Measurements from ENCODE around the gene CLDN6. TPM values are rescaled to one million over a fixed set of nuclear protein-coding genes. Genes with fewer than 3 reads are reported as not detected.

Gene CLDN6
- total and polyA plus RNA-seq, 2 experiments from 2014 or later = 0.33 TPM; not detected in 1

DNA sequence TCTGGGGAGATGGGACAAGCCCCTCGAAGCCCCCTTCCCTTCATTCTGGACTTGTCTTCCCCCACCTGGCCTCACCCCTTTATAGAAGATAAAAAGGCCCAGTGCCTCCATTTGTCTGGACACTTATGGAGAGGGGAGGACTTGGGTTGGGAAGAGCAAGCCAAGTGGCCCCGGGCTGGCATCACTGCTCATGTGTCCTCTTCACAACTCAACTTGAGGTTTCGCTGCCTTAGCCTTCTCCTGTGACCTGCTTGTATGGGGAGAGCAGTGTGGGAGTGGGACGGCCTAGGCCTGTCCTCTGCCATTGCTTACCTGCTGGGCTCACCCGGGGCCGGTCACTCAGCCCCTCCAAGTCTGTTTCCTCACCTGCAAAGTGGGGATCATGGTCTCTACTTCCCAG, 47.4 kb downstream of the CLDN6 start:
- Histone ChIP-seq H3K27me3 (replicated peaks; ENCODE audit: insufficient read depth) (peaks cover 18% of the 10 kb centered on the region), H3K27ac (no peak overlapping the region), H3K4me1 (ENCODE audit: insufficient read depth) (no peaks in the 10 kb centered on the region), H3K36me3 (ENCODE audit: low read depth) (no peaks in the 10 kb centered on the region), H3F3A (ENCODE audit: insufficient read depth) (no peaks in the 10 kb centered on the region), H3K79me2 (ENCODE audit: insufficient read depth) (no peaks in the 10 kb centered on the region), H3K9ac (no peak overlapping the region), H3K4me3 (peak overlapping the region; percentile 73), H3K9me3 (ENCODE audit: low read depth) (no peaks in the 10 kb centered on the region), H3K9me2 (ENCODE audit: insufficient read depth) (no peaks in the 10 kb centered on the region), H4K20me1 (ENCODE audit: insufficient read depth) (no peaks in the 10 kb centered on the region), H3K4me2 (ENCODE audit: unreplicated experiment) (no peak overlapping the region), H2AFZ (no peak overlapping the region)
- 91 to 96% methylated on average over 6 of the region's 6 CpGs for WGBS, 2 experiments (ENCODE audit: low coverage in 1 of 2, low lambda C conversion rate in 2 of 2, missing lambda C conversion rate in 2 of 2)
- no peak for DNase-seq
- in situ Hi-C loops (cut with MboI) = no loop called here
- TF ChIP-seq EZH2 (IDR thresholded peaks at IDR 0.05; ENCODE audit: insufficient read depth, poor library complexity, severe bottlenecking) (no peak), EZH2phosphoT487 (IDR thresholded peaks at IDR 0.05; ENCODE audit: insufficient read depth, low read depth) (no peak)

DNA sequence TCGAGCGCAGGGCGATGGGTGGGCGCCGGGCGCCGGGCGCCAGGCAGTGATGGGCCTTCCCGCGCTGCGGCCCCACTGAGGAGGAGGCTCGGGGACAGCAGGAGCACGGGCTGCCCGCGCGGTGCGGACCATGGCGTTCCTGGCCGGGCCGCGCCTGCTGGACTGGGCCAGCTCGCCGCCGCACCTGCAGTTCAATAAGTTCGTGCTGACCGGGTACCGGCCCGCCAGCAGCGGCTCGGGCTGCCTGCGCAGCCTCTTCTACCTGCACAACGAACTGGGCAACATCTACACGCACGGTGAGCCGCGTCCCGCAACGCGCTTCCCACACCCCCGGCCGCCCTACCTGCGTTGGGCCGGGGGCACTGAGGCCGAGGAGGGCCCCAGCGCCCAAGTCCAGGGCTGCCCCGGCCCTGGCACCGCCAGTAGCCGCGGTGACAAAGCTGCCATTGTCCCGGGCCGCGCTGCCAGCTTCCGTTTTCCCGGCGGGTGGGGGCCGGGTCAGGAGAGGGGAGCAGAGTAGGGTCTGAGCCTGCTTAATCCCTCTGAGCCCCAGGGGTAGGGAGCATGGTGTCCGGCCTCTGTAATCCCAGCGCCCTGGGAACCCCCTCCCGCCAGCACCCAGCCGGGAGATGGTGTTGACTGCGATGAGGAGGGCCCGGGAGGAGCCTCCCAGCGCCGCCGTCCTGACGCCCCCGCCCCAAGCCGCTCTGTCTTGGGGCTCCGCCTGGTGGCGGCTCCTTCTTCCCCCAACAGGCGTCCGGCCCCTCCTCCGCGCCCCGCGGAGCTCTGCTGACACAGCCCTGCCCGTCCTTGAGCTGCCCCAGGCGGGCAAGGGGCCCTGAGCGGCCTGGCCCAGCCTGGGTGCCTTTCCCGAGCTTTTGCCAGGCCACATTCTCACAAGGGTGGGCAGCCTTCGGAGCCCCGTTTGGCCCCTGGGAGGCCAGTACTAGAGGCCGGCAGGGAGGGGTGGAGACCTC, 48.1 kb downstream of the CLDN6 start:
- no peaks in the 10 kb centered on the region for H3K4me1 ChIP-seq (ENCODE audit: insufficient read depth)
- WGBS, 2 experiments (ENCODE audit: low coverage in 1 of 2, low lambda C conversion rate in 2 of 2, missing lambda C conversion rate in 2 of 2) = 7 to 10% methylated on average over 71 to 74 of the region's 83 CpGs
- H2AFZ ChIP-seq = peak overlapping the region; percentile 55
- no peaks in the 10 kb centered on the region for H3K9me2 ChIP-seq (ENCODE audit: insufficient read depth)
- no peaks in the 10 kb centered on the region for H3K36me3 ChIP-seq (ENCODE audit: low read depth)
- peak overlapping the region; percentile 65 for H3K4me2 ChIP-seq (ENCODE audit: unreplicated experiment)
- TF ChIP-seq EZH2phosphoT487 (IDR thresholded peaks at IDR 0.05; ENCODE audit: insufficient read depth, low read depth) (no peak), EZH2 (IDR thresholded peaks at IDR 0.05; ENCODE audit: insufficient read depth, poor library complexity, severe bottlenecking) (no peak)
- peaks cover 24% of the 10 kb centered on the region for H3K27me3 ChIP-seq (replicated peaks; ENCODE audit: insufficient read depth)
- H3K4me3 ChIP-seq = peak overlapping the region; percentile 73
- peak; percentile 80 for DNase-seq
- H3K27ac ChIP-seq = no peak overlapping the region
- no peaks in the 10 kb centered on the region for H3F3A ChIP-seq (ENCODE audit: insufficient read depth)
- no peaks in the 10 kb centered on the region for H3K9me3 ChIP-seq (ENCODE audit: low read depth)
- no peaks in the 10 kb centered on the region for H4K20me1 ChIP-seq (ENCODE audit: insufficient read depth)
- peak overlapping the region; percentile 68 for H3K9ac ChIP-seq
- in situ Hi-C loops (cut with MboI) = no loop called here
- H3K79me2 ChIP-seq (ENCODE audit: insufficient read depth) = no peaks in the 10 kb centered on the region

DNA sequence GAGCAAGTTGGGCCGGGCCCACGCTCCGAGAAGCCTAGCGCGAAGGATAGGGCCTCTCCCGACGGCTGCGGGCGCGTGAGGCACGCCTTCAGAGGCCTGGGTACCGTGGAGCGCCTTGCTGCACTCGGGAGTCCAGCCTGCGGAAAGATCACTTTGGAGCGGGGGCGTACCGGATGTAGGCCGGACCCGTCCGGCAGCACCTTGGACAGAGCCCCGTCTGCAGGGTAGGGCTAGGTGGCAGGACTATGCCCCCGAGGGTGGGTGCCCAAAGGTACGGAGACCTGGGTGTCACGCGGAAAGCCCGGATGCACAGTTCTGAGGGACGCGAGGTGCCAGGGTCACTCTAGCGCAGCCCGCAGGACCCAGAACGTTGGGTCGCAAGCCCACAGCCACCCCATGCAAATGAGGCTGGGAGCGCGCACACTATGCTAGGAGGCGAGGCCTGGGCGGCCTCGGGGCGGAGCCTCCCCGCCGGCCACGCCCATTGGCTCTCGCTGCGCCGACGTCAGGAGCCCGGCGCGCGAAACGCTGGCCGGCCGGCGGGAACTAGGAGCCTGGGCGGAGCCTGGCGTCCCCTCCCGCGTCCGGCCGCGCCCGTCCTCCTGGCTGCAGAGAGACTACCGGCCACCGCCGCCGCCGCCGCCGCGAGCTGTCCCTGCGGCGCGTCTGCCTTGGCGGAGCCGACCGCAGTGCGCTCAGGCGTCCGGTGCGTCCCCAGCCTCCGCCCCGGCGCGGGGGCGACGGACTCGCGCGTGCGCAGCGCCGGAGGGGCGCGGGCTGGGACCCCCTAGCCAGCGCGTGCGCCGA, 49.0 kb downstream of the CLDN6 start, which contains the start of gene PAQR4:
Gene PAQR4 (plus strand): TSS at position 611 of the 807 bp plus-strand sequence. CDS start 327 bp downstream, outside the sequence.
- Histone ChIP-seq H3K9me3 (ENCODE audit: low read depth) (no peaks in the 10 kb centered on the region), H3K4me3 (peak within 1 kb of the TSS; percentile 73), H3F3A (ENCODE audit: insufficient read depth) (no peaks in the 10 kb centered on the region), H4K20me1 (ENCODE audit: insufficient read depth) (no peaks in the 10 kb centered on the region), H3K9me2 (ENCODE audit: insufficient read depth) (no peaks in the 10 kb centered on the region), H3K79me2 (ENCODE audit: insufficient read depth) (no peaks in the 10 kb centered on the region), H3K36me3 (ENCODE audit: low read depth) (no peaks in the 10 kb centered on the region), H3K4me1 (ENCODE audit: insufficient read depth) (no peaks in the 10 kb centered on the region), H3K4me2 (ENCODE audit: unreplicated experiment) (peak within 1 kb of the TSS; percentile 65), H3K27ac (no peak within 1 kb of the TSS), H3K27me3 (replicated peaks; ENCODE audit: insufficient read depth) (peaks cover 33% of the 10 kb centered on the region), H3K9ac (peak within 1 kb of the TSS; percentile 68), H2AFZ (peak within 1 kb of the TSS; percentile 55)
- WGBS, 2 experiments (ENCODE audit: low coverage in 1 of 2, low lambda C conversion rate in 2 of 2, missing lambda C conversion rate in 2 of 2) = 1% methylated on average over 46 to 87 of the region's 98 CpGs
- DNase-seq = peak; percentile 95
- TF ChIP-seq EZH2 (IDR thresholded peaks at IDR 0.05; ENCODE audit: insufficient read depth, poor library complexity, severe bottlenecking) (no peak), EZH2phosphoT487 (IDR thresholded peaks at IDR 0.05; ENCODE audit: insufficient read depth, low read depth) (no peak)
- in situ Hi-C loops (cut with MboI) = no loop called here

DNA sequence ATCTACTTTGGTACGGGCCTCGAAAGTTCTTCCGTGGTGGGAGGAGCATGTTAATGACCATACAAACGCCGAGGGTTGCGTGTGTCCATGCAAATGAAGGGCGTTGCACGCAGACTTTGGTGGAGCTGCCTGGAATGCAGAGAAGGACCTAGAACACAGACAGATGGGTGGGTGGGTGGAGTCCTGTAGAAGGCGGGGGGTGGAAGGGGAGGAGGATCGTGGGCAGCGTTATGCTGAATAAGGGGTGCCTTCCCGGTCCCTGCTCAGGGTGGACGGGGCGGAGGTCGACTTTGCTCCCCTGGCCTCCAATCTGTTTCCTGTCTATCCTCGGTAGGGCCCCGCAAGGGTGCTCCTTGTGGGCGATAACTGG, 49.6 kb downstream of the CLDN6 start:
- DNase-seq = peak; percentile 27
- H3K27ac ChIP-seq = no peak overlapping the region
- H3K36me3 ChIP-seq (ENCODE audit: low read depth) = no peaks in the 10 kb centered on the region
- no peak overlapping the region for H3K9ac ChIP-seq
- TF ChIP-seq EZH2phosphoT487 (IDR thresholded peaks at IDR 0.05; ENCODE audit: insufficient read depth, low read depth) (no peak), EZH2 (IDR thresholded peaks at IDR 0.05; ENCODE audit: insufficient read depth, poor library complexity, severe bottlenecking) (no peak)
- H3K4me3 ChIP-seq = peak overlapping the region; percentile 73
- no peaks in the 10 kb centered on the region for H4K20me1 ChIP-seq (ENCODE audit: insufficient read depth)
- H3K79me2 ChIP-seq (ENCODE audit: insufficient read depth) = no peaks in the 10 kb centered on the region
- peak overlapping the region; percentile 65 for H3K4me2 ChIP-seq (ENCODE audit: unreplicated experiment)
- in situ Hi-C loops (cut with MboI) = no loop called here
- H3K4me1 ChIP-seq (ENCODE audit: insufficient read depth) = no peaks in the 10 kb centered on the region
- H2AFZ ChIP-seq = peak overlapping the region; percentile 55
- 15% methylated on average over 17 to 18 of the region's 18 CpGs for WGBS, 2 experiments (ENCODE audit: low coverage in 1 of 2, low lambda C conversion rate in 2 of 2, missing lambda C conversion rate in 2 of 2)
- peaks cover 38% of the 10 kb centered on the region for H3K27me3 ChIP-seq (replicated peaks; ENCODE audit: insufficient read depth)
- H3K9me2 ChIP-seq (ENCODE audit: insufficient read depth) = no peaks in the 10 kb centered on the region
- no peaks in the 10 kb centered on the region for H3K9me3 ChIP-seq (ENCODE audit: low read depth)
- H3F3A ChIP-seq (ENCODE audit: insufficient read depth) = no peaks in the 10 kb centered on the region
